GM18868 (cell line): Measurements from ENCODE around the gene LHPP.
A peak's percentile ranks its signal among the peaks of the same experiment; 100 is the strongest.

Source experiments
- ATAC-seq: cut with Tn5 transposase; IDR thresholded peaks from one replicate; pipeline ENCODE4 v1.9.1; 2021; ENCODE audit warnings: mild to moderate bottlenecking, moderate library complexity; ENCODE audit not compliant: unreplicated experiment

Gene LHPP

DNA sequence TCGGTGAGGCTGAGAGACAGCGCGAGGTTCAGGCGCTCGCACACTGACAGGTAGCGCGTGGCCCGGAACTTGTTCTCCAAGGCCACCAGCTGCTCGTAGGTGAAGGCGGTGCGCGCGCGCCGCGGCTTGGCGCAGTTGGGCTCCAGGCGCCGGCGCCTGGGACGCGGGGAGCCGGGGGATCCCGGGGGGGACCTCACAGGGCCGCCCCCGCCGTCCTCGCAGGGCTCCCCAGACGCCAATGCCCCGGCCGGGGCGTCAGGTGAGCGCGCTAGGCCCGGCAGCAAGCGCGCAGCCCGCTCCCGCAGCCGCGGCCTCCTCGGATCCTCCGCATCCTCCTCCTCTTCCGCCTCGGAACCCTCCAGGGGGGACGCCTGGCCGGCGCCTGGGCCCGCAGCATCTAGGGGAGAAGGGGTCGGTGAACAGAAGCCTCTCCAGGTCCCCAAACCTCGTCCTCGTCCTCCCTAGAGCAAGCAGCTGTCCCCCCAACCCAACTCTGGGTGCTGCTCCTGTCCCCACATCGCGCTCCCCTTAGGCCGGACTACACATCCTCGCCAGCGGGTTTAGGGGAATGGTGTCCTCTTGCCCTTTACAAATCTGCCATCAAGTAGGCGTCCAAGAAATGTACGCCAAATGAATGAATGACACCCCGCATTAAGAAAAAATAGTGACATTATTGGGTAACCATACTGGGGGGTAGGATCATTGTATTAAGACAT is 13.7 kb upstream of the LHPP start:
- no peak for ATAC-seq

DNA sequence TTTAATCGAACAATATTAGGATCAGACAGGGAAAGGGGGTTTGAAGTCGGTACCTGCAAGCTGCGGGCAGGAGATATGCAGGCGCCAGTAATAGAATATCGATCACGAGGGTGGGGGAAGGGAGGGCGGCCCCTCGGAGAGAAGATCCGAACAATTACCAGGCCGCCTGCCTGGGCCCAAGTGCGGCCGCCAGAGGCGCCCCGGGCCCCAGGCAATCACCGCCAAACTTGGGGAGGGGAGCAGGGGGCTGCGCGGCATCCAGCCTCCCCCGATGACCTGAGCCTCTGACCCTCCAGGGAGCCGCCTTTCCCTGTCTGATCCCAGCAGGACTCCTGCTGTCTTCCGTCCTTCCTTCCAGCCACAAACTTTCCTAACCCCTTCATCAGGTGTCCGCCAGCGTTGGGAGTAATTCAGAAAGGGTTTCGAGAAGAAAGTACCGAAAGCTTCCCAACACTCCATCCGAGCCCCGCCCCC is 12.9 kb upstream of the LHPP start:
- no peak for ATAC-seq

DNA sequence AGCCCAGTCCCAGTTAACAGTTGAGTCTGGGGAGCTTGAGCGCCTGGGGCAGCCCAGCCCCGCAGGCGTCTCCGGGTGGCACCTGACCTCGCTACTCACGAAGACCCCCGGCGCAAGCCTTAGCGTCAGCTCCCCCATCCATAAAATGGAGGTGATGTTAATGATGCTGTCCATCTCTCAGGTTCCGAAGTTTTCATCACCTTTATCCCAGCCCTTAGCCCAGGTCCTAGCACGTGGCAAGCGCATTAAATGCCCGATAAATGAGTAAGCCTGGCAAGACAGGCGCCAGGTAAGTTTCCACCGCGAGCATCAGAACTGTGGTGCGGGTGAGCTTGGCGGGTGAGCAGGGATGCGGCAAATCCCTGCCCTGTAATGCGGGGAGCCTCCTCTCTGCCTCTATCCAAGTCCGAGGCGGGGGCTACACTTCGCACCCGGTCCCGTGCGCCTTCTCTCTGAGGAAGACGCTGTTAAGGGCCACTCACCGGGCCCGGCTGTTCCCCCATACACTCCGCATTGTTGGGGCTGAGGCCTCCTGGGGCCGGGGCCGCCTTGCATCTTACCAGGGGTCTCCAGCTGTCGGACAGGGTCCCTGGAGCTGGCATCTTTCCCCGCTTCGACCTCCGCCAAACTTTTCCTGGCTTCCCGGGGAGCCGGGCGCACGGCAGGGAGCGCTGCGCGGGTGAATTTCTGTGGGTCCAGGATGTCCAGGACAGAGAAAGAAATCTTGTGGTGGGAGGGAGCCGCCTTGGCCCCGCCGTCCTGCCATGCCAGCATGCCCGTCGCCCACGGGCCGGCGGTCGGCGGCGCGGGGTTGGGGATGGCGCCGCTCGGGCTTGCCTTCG is 12.2 kb upstream of the LHPP start:
- ATAC-seq, result no peak

DNA sequence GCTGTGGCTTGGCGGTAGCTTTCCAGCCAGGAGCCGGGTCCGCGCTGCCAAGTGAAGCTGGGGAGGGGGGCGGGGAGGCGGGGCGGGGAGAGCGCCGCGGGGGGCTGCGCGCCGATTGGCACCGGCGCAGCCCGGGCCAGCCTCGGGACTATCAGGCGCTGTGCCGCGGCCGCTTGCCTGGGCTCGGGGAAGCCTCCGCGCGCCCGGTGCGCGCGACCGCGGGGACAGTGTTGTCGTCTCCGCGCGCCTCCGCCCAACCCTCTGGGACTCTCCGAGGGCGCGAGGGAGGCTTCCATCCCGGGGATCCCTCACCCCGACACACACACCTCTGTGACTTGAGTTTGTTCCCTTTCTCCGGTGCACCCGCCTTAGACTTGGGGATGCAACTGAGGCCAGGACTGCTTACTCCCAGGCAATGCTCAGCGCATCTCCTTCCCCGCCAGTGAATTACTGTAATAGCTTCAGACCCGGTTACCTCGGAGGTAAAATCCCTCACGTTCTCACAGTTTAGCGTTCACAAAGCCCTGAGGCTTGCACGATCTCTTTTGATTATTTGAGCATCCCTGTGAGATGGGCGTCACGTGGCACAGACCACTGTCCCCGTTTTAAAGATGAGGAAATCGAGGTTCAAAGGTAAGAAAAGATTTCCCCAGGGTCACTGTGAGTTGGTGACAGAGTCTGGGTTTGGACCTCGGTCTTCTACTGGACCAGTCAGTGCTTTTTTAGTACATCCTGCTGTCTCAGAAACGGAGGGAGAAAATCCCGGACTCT is 11.4 kb upstream of the LHPP start, which contains the start of gene NKX1-2:
NKX1-2 (minus strand) TSS at position 24 of the 771 bp plus-strand sequence. CDS start 92 bp downstream, outside the sequence.
- ATAC-seq, result no peak

GRCh38 chr10:124450783-124451057 is 10.9 kb upstream of the LHPP start:
- ATAC-seq, result no peak

DNA sequence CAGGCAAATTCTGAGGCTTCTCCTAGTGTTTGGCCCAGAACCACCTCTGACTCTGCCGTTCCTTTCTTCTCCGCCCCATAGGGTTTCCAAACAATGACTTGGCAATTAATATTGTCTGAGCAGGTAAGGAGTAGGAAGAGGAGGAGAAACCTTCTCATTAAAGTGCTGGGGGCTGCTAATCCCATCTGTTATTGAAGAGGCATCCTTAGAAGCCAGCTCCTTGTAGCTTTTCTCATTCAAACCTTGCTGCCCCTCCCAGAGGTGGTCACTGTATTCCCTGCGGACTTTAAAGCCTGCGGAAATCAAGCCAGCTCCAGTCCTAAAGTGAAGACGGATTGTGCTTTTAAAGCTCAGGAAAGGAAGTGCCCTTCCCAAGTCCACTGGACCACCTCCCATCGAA is 10.3 kb upstream of the LHPP start:
- no peak for ATAC-seq

- ATAC-seq, result no peak
Observed at GRCh38 chr10:124453960-124454610, 7.5 kb upstream of the LHPP start.

- ATAC-seq, result no peak
Observed at GRCh38 chr10:124455441-124455840, 6.2 kb upstream of the LHPP start.

- ATAC-seq, result no peak
Observed at GRCh38 chr10:124458473-124458872, 3.1 kb upstream of the LHPP start.

DNA sequence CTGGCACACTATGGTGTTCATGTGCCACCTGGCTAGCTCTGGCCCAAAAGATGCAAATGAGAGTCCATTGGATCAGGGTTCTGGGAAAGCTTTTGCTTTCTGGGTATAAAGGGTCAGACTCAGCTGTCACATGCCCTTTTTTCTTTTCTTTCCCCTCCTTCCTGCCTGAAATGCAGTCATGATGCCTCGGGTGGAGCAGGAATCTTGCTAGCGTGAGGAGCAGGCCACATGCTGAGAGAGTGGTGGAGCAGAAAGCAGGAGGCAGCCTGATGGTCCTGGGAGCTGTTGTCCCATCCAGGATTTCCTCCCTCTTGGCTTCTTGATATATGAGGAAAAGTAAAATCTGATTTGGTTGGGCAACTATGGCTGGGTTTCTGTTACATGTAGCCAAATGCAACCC is 2.7 kb upstream of the LHPP start:
- no peak for ATAC-seq

- no peak for ATAC-seq
Observed at GRCh38 chr10:124459395-124459794, 2.2 kb upstream of the LHPP start.

DNA sequence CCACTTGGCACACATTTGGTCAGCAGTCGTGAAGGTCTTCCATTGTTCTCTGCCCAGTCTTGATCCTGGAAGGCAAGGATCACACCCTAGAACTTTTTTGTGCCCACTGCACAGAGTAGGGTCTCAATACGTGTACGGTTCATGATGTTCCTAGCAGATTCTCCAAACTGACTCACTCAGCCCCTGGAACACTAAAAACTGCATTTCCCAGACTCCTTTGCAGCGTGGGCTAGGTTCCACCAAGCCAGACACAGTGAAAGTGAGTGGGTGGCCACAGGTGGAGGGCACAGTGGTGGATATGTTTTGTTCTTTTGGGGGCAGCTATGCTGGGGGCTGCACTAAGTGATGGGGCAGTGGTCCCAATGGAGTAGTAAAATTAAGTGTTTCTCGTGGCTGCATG is 1.5 kb upstream of the LHPP start:
- no peak for ATAC-seq

DNA sequence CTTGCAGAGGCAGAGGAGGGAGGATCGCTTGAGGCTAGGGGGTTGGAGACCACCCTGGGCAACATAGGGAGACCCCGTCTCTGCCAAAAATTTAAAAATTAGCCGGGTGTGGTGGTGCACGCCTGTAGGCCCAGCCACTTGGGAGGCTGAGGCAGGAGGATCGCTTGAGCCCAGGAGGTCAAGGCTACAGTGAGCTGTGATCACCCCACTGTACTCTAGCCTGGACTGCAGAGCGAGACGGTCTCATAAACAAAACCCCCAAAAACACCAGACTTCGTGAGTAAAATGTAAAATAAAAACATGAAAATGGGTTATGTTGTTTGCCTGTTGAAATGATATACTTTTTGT is 699 bp downstream of the LHPP start:
- no peak for ATAC-seq

DNA sequence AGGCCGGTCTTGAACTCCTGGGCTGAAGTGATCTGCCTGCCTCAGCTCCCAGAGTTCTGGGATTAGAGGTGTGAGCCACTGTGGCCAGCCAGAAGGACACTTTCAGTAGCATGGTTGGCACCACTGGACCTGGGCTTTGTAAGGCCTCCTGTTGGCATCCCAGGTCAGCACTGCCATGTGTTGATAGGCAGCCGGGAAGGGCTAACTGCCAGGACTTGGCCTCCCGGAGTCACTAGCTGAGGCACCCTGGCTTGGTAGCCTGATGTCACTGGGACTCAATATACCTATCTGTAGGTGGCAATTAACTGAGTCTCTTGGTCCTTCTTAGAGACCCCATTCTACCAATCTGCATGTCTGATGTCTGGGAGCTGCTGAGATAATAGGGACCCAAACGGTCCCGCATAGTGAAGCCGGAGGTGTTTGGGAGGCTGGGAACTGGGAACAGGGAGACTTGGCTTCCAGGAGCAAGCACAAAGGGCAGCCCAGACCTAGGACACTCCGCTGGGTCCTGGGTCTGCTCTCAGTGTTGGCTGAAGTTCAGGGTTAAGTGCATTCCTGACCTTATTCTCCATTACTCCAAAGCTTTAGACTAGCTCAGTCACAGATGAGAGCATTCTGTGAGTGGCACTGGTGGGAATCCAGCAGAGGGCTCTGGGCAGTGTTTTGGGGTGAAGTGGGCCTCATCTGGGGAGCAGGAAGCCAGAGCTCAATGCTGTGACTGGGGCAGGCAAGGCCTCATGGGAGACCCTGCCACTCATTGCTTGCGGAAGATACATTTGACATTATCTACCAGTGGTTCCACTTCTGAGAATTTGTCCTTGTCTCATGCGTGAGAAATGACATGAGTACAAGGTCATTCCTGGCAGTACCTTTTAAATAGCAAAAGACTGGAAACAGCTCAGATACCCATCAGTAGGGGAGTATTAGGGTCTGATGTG is 2.7 kb downstream of the LHPP start:
- ATAC-seq, result no peak

DNA sequence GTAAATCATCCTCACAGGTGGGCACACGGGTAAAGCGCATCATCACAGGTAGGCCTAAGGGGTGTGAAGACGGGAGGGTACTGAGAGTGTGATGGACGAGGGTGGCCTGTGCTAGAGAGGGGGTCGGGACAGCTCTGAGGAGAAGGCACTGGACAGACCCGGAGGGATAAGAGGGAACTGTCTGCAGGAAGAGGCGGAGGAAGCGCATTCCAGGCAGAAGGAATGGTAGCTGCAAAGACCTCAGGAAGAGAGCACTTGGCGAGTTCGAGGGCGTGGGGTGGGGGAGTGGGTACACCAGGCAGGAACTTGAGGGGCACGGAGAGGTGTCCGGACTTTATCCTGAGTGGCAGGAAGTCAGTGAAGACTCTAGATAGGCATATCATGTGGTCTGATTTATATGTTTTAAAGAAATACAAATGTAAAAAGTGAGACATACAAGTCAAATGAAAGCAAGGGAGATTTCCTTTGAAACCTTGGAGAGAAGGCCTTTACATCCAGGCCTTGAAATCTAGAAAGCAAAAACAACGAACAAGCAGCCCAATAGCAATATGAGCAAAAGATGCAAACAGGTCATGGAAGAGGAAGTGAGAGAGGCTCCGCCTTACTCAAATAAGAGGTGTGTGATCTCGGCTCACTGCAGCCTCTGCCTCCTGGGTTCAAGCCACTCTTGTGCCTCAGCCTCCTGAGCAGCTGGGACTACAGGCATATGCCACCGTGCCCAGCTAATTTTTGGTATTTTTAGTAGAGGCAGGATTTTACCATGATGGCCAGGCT is 3.6 kb downstream of the LHPP start:
- peak; percentile 49 for ATAC-seq

GRCh38 chr10:124465777-124466488 is 4.3 kb downstream of the LHPP start:
- ATAC-seq, result no peak

DNA sequence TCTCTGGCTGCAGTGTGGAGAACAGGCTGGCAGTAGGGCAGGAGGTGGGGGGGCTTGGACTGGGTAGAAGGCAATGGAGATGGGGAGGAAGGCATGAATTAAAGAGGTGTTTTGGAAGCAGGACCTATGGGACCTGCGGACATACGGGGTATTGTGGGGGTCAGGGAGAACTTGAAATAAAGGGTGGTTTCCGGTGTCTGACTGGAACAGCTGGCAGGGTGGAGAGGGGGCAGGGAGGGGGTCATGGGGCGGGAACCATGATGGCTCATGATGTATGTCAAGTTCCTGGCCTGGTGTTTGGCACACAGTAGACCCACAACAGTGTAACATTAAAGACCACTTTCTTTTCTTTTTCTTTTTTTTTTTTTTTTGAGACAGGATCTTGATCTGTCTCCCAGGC is 5.5 kb downstream of the LHPP start:
- no peak for ATAC-seq

GRCh38 chr10:124468624-124469023 is 7.0 kb downstream of the LHPP start:
- no peak for ATAC-seq
